GM21723 (cell line): Measurements from ENCODE around the gene IFI30.

Experiments used
- ATAC-seq: cut with Tn5 transposase; IDR thresholded peaks from one replicate; pipeline ENCODE4 v1.9.1; 2021; ENCODE audit warnings: mild to moderate bottlenecking, moderate library complexity; ENCODE audit not compliant: unreplicated experiment

Gene IFI30

DNA sequence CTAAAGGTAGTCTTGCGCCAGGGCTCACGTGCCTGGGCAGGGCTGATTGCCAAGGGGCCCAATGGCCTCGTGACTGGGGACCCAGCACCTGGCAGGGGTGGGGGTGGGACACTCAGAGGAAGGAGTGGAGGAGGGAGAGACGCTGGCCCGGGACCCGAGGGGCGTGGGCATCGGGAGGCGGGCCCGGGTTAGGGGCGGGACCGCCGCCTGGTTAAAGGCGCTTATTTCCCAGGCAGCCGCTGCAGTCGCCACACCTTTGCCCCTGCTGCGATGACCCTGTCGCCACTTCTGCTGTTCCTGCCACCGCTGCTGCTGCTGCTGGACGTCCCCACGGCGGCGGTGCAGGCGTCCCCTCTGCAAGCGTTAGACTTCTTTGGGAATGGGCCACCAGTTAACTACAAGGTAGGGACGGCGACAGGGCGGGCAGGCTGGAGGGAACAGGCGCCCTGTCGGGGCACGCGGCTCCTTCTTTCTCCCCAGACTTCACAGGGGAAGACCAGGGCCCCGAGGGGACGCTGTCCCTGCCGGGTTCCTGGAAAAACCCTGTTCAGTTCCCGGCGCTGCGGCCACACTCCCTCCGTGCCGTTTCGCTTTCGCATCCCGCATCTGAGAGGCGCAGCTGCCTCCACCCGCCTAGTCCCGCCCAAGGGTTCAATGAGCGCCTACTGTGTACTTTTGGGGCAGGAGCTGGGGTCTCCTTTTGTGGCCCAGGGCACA, at the start of gene IFI30:
TSS of gene IFI30 (plus strand) at position 242 of the 717 bp plus-strand sequence. CDS start at position 271, 29 bp downstream.
- ATAC-seq, result peak; percentile 49

DNA sequence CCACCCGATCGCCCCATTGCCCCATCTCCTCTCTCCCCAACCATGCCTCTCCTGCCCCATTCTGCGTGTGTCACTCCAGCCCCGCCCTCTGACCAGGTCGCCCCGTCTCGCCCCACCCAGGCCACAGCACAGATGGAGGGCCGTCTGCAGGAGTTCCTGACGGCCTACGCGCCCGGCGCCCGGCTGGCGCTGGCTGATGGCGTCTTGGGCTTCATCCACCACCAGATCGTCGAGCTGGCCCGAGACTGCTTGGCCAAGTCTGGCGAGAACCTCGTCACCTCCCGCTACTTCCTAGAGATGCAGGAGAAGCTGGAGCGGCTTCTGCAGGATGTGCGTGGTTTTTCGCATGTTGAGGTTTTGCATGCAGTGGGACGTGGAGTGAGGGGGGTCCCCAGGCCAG, 49.8 kb upstream of the IFI30 start:
- no peak for ATAC-seq

DNA sequence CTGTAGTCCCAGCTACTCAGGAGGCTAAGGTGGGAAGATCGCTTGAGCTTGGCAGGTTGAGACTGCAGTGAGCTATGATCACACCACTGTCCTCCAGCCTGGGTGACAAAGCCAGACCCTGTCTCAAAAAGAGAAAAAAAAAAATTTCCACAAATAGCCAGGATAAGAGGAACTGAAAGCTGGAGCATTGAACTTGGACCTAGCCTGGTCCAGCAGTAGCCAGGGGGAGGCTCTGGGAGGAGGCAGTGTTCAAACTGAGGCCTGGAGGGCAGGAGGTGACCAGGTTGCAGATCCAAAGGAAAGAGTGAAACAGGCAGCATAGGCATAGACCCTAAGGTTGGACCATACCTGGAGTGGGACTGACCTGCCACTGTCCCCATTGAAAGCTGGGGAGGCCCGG, 47.5 kb upstream of the IFI30 start:
- no peak for ATAC-seq

DNA sequence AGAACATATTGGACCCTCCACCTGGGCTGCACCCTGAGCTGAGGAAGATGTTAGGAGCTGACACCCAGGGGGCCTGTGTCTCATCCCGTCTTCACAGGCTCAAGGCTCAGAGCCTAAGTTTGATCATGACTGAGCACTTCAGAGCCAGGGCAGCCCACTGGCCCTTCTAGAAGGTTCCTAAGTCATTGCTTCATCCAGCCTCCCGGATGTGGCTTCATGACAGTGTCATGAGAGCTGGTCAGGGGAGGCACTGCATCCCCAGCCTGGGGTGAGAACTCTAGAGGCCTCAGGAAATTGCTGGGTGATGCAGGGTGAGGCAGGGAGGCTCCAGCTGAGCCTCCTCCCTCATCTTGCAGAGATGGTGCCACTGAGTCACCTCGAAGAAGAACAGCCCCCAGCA, 45.6 kb upstream of the IFI30 start:
- no peak for ATAC-seq

DNA sequence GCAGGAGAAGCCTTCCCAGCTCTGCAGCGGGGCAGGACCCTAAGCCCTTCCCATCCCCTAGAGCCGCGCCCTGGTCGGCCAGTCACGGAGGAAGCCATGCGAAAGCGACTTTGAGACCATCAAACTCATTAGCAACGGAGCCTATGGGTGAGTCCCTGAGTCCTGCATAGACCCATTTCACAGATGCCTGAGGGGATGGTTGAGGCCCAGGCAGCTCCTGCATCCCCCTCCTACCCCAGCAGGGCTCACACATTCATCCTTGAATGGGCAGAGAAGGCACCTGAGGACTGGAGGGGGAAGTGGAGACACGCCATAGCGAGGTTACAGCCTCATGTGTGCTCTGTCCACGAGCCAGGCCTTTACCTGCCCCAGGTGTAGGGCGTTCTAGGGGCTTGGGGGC, 44.8 kb upstream of the IFI30 start:
- no peak for ATAC-seq

DNA sequence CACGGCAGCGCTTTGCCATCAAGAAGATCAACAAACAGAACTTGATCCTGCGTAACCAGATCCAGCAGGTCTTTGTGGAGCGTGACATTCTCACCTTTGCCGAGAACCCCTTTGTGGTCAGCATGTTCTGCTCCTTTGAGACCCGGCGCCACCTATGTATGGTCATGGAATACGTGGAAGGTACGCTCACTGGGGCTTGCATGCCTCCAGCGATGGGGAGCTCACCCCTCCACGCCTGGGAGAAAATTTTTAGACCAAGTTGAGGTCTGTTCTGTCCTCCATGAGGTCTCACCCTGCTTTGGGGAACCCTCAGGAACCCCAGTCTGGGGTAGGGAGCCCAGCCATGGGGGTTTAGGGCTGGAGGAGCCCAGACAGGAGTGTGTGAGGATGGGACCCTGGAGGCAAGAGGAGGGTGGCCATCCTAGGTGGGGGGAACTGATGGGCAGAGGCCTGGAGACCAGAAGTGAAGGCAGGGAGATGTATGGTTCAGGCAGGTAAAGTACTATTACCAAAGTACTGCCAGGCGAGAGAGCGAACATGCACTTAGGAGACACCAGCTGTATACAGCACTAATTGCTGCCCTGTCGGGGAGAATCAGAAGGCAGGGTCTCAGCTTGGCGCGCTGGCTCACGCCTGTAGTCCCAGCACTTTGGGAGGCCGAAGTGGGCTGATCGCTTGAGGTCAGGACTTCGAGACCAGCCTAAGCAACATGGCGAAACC, 42.9 kb upstream of the IFI30 start:
- ATAC-seq, result no peak

DNA sequence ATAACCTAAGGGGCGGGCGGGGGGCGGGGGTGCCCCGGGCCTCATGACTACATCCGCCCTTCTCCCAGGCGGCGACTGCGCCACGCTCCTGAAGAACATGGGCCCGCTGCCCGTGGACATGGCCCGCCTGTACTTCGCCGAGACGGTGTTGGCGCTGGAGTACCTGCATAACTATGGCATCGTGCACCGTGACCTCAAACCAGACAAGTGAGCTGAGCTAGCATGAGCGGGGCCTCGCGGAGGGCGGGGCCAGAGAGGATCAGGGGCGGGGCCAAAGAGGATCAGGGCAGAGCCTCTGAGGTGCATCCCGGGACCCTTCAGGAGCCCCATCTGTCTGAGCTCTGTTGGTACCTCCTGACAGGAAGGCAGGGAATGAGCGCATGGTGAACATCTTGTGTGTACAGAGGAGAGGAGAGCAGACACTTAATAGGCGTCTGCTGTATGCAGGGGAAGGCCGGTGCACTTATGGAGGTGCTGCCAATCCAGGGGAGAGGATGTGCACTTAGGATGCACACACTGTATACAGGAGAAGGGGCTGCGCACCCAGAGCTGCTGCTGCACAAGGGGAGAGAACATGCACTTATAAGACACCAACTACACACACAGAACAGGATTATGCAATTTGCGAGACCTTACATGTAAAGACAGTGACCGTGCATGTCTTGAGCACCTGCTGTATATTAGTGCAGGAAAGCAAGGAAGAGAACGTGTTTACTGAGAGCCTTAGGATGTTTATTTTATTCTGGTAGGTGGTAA, 41.6 kb upstream of the IFI30 start:
- ATAC-seq, result no peak

DNA sequence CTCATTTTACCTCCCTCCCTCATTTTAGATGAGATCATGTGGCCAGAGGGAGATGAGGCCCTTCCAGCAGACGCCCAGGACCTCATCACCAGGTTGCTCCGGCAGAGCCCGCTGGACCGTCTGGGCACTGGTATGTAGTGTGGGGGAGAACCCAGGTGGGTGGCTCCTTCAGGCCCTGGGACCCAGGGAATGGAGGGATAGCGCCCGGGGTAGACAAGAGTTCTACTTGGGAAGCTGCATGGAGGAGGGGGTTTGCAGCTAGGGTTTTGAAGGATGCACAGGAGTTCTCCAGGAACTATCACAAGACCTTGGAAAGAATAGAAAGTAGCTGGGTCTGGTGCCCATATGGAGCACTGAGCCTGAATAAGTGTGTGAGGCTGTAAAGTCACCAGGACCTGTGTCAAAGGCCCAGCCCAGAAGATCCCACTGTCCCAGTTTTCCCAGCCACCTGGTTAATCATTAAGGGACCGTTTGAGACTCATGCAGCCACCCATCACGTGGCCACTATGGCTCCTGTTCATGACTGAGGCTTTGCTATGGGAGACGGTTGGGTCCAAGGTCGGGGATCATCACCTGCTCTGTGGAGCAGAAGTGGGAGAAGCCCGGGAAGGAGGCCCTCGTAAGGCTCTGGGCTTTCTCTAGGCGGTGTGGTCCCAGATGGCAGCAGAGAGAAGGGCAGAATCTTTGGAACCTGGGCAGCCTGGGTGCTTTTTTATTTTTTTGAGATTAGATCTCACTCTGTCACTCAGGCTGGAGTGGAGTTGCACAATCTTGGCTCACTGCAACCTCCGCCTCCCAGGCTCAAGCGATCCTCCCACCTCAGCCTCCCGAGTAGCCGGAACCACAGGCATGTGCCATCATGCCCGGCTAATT, 37.7 kb upstream of the IFI30 start:
- ATAC-seq, result no peak

DNA sequence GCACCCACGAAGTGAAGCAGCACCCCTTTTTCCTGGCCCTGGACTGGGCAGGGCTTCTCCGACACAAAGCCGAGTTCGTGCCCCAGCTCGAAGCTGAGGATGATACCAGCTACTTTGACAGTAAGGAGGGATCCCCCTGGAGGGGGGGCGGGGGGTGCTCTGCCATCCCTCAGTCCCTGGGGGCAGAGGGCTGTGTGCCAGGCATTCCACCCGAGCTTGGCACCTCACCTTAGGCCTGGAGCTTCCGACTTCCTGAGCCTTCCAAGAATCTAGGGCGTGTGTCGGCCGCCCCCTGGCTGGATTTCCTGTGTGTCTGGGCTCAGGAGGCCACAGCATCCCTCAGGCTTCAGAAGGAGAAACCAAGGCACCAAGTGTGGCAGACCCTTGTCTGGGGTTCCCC, 36.4 kb upstream of the IFI30 start:
- no peak for ATAC-seq

DNA sequence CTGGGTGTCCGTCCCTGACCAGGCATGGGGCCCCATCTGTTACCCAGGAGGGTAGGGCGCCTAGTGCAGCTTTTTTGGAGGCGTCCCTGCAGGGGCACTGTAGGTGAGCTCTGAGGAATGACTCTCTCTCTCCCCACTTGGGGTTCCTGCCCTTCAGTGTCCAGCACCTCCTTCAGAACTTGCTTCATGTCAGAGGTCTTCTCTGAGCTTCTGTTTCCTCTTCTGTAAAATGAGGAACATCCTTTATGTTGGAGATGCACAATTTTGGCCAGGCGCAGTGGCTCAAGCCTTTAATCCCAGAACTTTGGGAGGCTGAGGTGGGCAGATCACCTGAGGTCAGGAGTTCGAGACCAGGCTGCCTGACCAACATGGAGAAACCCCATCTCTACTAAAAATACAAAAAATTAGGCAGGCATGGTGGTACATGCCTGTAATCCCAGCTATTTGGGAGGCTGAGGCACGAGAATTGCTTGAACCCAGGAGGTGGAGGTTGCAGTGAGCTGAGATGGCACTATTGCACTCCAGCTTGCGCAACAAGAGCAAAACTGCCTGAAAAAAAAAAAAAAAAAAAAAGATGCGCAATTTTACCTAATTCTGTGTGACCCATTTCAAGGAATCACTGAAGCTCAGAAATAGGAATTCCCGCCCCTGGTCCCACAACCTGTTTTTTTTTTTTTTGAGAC, 35.8 kb upstream of the IFI30 start:
- no peak for ATAC-seq

DNA sequence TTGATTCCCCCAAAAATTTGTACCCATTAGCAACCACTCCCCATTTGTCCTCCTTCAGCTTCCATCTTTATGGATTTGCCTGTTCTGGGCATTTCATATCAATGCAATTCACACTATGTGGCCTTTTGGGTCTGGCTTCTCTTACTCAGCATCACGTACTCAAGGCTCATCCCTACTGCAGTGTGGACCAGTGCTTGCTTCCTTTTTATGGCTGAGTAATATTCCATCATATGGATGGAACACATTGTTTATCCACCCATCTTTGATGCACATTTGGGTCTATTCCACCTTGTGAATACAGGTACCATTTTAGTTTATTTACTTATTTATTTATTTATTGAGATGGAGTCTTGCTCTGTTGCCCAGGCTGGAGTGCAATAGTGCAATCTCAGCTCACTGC, 33.1 kb upstream of the IFI30 start:
- ATAC-seq, result no peak

DNA sequence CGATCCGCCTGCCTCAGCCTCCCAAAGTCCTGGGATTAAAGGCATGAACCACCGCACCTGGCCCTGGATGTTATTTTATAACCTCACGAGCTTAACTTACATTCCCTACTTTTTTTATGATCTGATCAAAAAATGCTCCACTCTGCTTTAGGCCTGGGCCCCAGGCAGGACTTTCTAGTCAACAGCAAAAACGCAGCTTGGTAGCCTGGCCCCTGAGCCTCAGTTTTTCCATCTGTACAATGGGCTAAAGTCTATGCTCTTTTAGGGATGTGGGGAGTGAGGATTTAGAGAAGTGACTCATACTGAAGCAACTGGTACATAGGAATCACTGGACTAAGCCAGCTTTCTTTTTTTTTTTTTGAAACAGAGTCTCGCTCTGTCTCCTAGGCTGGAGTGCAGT, 32.6 kb upstream of the IFI30 start:
- ATAC-seq, result no peak

DNA sequence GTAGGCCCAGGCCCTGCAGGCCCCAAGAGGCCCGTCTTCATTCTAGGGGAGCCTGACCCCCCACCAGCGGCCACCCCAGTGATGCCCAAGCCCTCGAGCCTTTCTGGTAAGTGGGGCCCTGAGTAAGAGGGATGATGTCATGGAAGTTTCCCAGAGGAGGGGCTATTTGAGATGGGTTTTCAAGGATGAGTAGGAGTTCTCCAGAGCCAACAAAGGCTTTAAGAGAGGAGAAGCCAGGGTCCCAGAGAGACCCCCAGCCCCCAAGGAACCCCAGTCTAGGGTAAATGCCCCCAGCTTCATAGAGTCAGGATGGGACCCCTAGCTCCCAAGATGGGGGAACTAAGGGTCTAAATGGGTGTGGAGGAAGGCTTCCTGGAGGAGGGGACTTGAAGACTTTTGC, 29.7 kb upstream of the IFI30 start:
- no peak for ATAC-seq

DNA sequence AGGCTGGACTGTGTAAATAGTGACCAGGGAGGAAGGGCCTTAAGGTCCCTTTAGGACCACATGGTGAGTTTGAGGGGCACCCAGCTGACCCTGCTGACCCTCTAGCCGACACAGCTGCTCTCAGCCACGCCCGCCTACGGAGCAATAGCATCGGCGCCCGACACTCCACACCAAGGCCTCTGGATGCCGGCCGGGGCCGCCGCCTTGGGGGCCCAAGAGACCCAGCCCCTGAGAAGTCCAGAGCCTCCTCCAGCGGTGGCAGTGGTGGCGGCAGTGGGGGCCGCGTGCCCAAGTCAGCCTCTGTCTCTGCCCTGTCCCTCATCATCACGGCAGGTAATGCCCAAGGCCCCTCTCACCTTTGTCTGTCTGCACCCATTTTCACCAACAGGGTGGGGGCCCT, 29.3 kb upstream of the IFI30 start:
- ATAC-seq, result no peak

DNA sequence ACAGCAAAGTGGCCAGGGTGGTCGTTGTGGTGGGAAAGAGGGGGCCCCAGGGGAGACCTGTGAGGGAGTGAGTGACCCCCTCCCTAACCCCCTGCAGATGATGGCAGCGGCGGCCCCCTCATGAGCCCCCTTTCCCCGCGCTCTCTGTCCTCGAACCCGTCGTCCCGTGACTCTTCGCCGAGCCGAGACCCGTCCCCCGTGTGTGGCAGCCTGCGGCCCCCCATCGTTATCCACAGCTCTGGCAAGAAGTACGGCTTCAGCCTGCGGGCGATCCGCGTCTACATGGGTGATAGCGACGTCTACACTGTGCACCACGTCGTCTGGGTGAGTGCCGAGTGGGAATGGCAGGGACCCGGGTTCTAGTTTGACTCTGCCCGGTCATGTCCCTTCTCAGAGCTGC, 28.7 kb upstream of the IFI30 start:
- no peak for ATAC-seq

DNA sequence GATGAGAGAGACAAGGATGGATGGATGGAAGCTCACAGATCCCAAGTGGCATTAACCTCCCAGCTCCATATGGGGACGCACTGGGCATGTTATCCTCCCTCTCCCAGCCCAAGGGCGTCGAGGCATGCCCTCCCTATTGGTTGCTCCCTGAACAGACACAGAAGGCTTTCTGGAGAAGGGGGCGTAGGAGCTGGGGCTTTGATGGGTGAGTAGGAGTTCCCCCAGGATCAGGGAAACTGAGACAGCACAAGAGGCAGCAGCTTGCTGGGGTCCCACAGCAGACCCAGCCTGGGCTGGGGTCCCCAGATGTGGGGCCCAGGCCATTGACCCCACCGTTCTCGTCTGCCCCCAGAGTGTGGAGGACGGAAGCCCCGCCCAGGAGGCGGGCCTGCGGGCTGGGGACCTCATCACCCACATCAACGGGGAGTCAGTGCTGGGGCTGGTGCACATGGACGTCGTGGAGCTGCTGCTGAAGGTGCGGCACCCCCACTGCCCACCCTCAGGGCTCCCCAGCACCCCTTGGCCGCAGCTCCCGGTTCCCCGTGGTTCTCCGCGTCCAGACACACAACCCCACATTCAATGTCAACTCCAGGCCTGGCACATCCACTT, 28.1 kb upstream of the IFI30 start:
- no peak for ATAC-seq

DNA sequence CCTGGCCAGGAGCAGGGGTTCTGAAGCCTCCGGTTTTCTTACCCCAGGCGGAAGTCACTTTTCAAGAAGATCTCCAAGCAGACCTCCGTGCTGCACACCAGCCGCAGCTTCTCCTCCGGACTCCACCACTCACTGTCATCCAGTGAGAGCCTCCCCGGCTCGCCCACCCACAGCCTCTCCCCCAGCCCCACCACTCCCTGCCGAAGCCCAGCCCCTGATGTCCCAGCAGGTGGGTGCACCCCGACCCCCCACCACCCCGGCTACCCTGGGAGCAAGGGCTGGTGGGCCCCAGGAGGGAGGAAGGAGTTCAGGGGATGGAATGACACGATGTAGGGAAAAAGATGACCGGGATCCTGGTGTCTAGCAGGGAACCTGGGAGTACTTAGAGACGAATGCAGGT, 26.2 kb upstream of the IFI30 start:
- no peak for ATAC-seq

DNA sequence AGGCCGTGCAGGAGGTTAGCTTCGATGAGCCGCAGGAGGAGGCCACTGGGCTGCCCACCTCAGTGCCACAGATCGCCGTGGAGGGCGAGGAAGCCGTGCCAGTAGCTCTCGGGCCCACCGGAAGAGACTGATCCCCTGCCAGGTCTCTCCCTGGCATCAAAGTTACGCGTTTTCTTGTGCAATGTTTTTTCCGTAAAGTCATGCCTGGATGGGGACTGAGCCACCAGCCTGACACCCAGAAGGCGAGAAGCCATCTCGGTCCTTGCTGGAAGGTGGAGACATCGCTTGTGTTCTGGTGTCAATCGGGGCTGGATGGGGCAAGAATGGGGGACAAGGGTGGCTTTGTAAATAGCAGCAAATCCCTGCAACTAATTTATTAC, 24.0 kb upstream of the IFI30 start:
- no peak for ATAC-seq

DNA sequence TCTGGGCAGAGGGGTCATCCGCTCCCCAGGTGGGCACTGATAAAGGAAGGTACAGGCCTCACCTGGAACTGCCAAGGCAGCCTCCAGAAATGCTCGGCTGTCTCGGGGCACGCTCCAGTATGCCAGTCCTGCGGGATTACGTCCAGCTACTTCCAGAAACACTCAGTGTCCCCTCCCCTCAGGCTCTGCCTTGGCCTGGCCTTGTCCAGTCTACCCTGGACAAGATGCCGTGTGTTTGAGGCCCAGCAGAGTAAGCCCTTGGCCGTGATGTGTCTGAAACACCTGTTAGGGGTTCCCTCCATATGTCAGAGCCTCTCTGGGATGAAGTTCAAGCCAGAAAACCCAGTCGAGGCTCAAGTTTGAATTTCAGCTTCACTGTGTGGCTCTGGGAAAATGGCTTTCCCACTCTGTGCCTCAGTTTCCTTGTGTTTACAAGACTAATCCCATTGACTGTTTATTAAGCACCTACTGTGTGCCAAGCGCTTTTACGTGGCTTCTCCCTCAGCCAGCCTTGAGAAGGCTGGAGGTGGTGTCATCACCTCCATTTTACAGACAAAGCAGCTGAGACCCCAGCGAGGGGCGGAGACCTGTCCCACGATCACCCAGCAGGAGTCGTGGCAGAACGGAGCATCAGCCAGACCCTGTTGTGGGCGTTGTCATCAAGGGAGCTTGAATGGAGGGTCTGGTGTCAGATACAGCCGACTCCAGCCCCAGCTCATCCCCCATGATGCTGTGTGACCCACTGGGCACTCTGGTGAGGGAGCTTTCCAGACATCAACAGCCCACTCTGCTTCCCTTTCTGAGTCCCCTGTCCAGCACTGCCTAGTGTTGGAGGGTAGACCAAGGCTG, 22.6 kb upstream of the IFI30 start:
- no peak for ATAC-seq
